Right lung (tissue), 10 donors: ENCODE data around the gene HOTAIR. TPM values are rescaled to one million over a fixed set of nuclear protein-coding genes. Genes with fewer than 3 reads are reported as not detected.

Experiments used
- DNase-seq, 2 donors: peaks; one replicate each; pipeline ENCODE4 v3.0.0-alpha.2; 2013
- long read RNA-seq, 8 donors: transcript quantifications; one replicate each; lab custom pipeline, GENCODE V29; 2026
- polyA plus RNA-seq, 5 donors: library from polyadenylated mRNA; unstranded; fragments of 120-200 nt; gene quantifications; one replicate each; pipeline versions ENCODE4 v1.2.1 to v1.2.3, GENCODE V29; 2013; ENCODE audit warnings: inconsistent platforms in 1 of 5, low replicate concordance in 1 of 5; ENCODE audit not compliant: insufficient read length in 5 of 5, insufficient read depth in 1 of 5

HOTAIR gene
- under 1 TPM in 1 of 5 donors, not detected in 4; 0.13 TPM for polyA plus RNA-seq
- long read RNA-seq, donor 1: 0 reads
- long read RNA-seq, donor 2: 0 reads
- long read RNA-seq, donor 3: 0 reads
- long read RNA-seq, donor 4: 0 reads
- long read RNA-seq, donor 5: 0 reads
- long read RNA-seq, donor 6: 0 reads
- long read RNA-seq, donor 7: 0 reads
- long read RNA-seq, donor 8: 0 reads

- DNase-seq: no peak
Measured at GRCh38 chr12:53974084-53975063, at the start of gene HOTAIR. Gene HOTAIR, minus strand, starts transcription at chr12:53974954.

GRCh38 chr12:54024127-54024526, 49.4 kb upstream of the HOTAIR start:
- DNase-seq: no peak

GRCh38 chr12:54022960-54023884, 48.5 kb upstream of the HOTAIR start:
- DNase-seq: no peak

GRCh38 chr12:54021432-54022013, 46.8 kb upstream of the HOTAIR start:
- no peak for DNase-seq

- DNase-seq: no peak
Measured at GRCh38 chr12:54020591-54021405, 46.0 kb upstream of the HOTAIR start.

GRCh38 chr12:54019924-54020590, 45.3 kb upstream of the HOTAIR start:
- no peak for DNase-seq

- no peak for DNase-seq
Measured at GRCh38 chr12:54019091-54019811, 44.5 kb upstream of the HOTAIR start.

- no peak for DNase-seq
Measured at GRCh38 chr12:54018468-54018984, 43.8 kb upstream of the HOTAIR start.

GRCh38 chr12:54017878-54018467, 43.2 kb upstream of the HOTAIR start:
- peak in 1 of 2 donors; percentile 71 for DNase-seq

- DNase-seq: no peak
Measured at GRCh38 chr12:54017027-54017788, 42.5 kb upstream of the HOTAIR start.

- DNase-seq: no peak
Measured at GRCh38 chr12:54016478-54016964, 41.8 kb upstream of the HOTAIR start.

- DNase-seq: no peak
Measured at GRCh38 chr12:54016051-54016450, 41.3 kb upstream of the HOTAIR start.

GRCh38 chr12:54015018-54015931, 40.5 kb upstream of the HOTAIR start:
- DNase-seq: peak in 1 of 2 donors; percentile 15

GRCh38 chr12:54014377-54015017, 39.7 kb upstream of the HOTAIR start:
- DNase-seq: no peak

- DNase-seq: no peak
Measured at GRCh38 chr12:54012631-54013409, 38.1 kb upstream of the HOTAIR start.
